ENCODE data around the gene MRPL10. TPM values are rescaled to one million over a fixed set of nuclear protein-coding genes. Genes with fewer than 3 reads are reported as not detected.

MRPL10 gene
- total and polyA plus RNA-seq, 2 of the 8 experiments (the other 6 are each of a cell fraction or from before 2014, with no cell fraction given) = 85.3 to 214 TPM

GRCh38 chr17:47879776-47880454, 48.6 kb upstream of the MRPL10 start:
- no peak for DNase-seq (ENCODE audit: low read depth in 1 of 2, low spot score in 2 of 2)
- POLR2A ChIA-PET (ENCODE audit: partially characterized antibody) = interaction anchor here (1.2 to 1.4 kb wide), 3 partner anchors 15 to 37 kb away, joined by 3 to 7 read pairs (median 5); partner anchors contain the start of gene SP6
- H3K27me3 ChIP-seq (replicated peaks in 1 of 4; ENCODE audit: control insufficient read depth in 3 of 4, extremely low read depth in 1 of 4, insufficient read depth in 3 of 4, low read length in 3 of 4) = no peaks in the 10 kb centered on the region; a peak in 1 of 7 replicates
- no peak overlapping the region for H4K5ac ChIP-seq (ENCODE audit: insufficient read length, low read depth, low read length)
- no peak for FAIRE-seq
- H3K4me2 ChIP-seq (ENCODE audit: insufficient read depth in 1 of 2, low read depth in 2 of 2, low read length in 2 of 2) = no peak overlapping the region
- CTCF ChIA-PET (ENCODE audit: partially characterized antibody) = interaction anchor here (0.6 to 18.8 kb wide), 5 partner anchors 10 to 200 kb away, joined by 3 to 1206 read pairs (median 4); partner anchors contain the start of genes SCRN2 and SP6
- H4K91ac ChIP-seq (replicated peaks; ENCODE audit: insufficient read length, low read length) = no peak overlapping the region
- no peak overlapping the region for H3K27ac ChIP-seq (ENCODE audit: low read depth, low read length)
- no peak overlapping the region for H2BK20ac ChIP-seq (ENCODE audit: low read length)
- H3K9ac ChIP-seq (replicated peaks in 1 of 4; ENCODE audit: extremely low read depth in 1 of 4, low read depth in 3 of 4, low read length in 3 of 4) = no peak overlapping the region
- no peaks in the 10 kb centered on the region for H3K9me3 ChIP-seq (ENCODE audit: insufficient read depth in 2 of 2, low read depth in 1 of 2, low read length in 1 of 2)
- H4K20me1 ChIP-seq (replicated peaks in 1 of 2; ENCODE audit: control insufficient read depth in 1 of 2, insufficient read depth in 2 of 2, low read length in 2 of 2) = no peaks in the 10 kb centered on the region
- no peak overlapping the region for H2AK5ac ChIP-seq (ENCODE audit: low read depth, low read length)
- H2BK5ac ChIP-seq (ENCODE audit: low read depth, low read length) = no peak overlapping the region
- H3K23me2 ChIP-seq (ENCODE audit: low read depth, low read length) = no peaks in the 10 kb centered on the region
- no peak overlapping the region for H3K4ac ChIP-seq (replicated peaks; ENCODE audit: insufficient read length, low read depth, low read length)
- H3K56ac ChIP-seq (replicated peaks; ENCODE audit: insufficient read length, low read depth, low read length) = no peak overlapping the region
- peaks cover 0 to 20% (median 12%) of the 10 kb centered on the region in 4 experiments; a peak in 5 of 7 replicates for H3K4me1 ChIP-seq (replicated peaks in 1 of 4; ENCODE audit: control insufficient read depth in 3 of 4, insufficient read depth in 4 of 4, low read length in 3 of 4)
- H2AFZ ChIP-seq (ENCODE audit: low read length) = no peak overlapping the region
- H2BK12ac ChIP-seq (ENCODE audit: low read depth, low read length) = no peak overlapping the region
- no peaks in the 10 kb centered on the region for H3K36me3 ChIP-seq (ENCODE audit: control insufficient read depth in 2 of 4, insufficient read depth in 4 of 4, low read length in 3 of 4)
- H4K8ac ChIP-seq (ENCODE audit: extremely low read depth, insufficient read depth, low read length) = no peak overlapping the region
- no peak overlapping the region for H2BK120ac ChIP-seq (replicated peaks; ENCODE audit: low read depth, low read length)
- H3K79me2 ChIP-seq (ENCODE audit: control insufficient read depth in 1 of 2, insufficient read depth in 2 of 2, low read length in 2 of 2) = no peaks in the 10 kb centered on the region
- 86% methylated on average over 8 of the region's 8 CpGs; no CpG with 5 or more reads in 1 of the 2 experiments for WGBS, 2 experiments (ENCODE audit: extremely low coverage in 1 of 2, insufficient coverage in 1 of 2, insufficient read length in 1 of 2, insufficient replicate concordance in 2 of 2, low coverage in 1 of 2, low lambda C conversion rate in 2 of 2, missing lambda C conversion rate in 1 of 2)
- H3K14ac ChIP-seq (ENCODE audit: insufficient read length) = no peak overlapping the region
- no peak overlapping the region for H3K23ac ChIP-seq (ENCODE audit: insufficient read length)
- no peak overlapping the region for H3K18ac ChIP-seq (ENCODE audit: extremely low read depth, low read length)
- no peak overlapping the region for H3K4me3 ChIP-seq (ENCODE audit: extremely low read depth in 1 of 4, insufficient read depth in 2 of 4, low read depth in 3 of 4, low read length in 4 of 4)
- no peak overlapping the region for H2BK15ac ChIP-seq (ENCODE audit: low read length)
- no peaks in the 10 kb centered on the region for H3K79me1 ChIP-seq (ENCODE audit: low read depth, low read length)
- TF ChIP-seq KDM1A (IDR thresholded peaks at IDR 0.05; ENCODE audit: borderline replicate concordance, low read length) = no peak
- no peak for TF ChIP-seq BACH1 (IDR thresholded peaks at IDR 0.05; ENCODE audit: low read length)
- TF ChIP-seq TAF1 (IDR thresholded peaks at IDR 0.05; ENCODE audit: low read depth, low read length) = no peak
- no peak for TF ChIP-seq NANOG (IDR thresholded peaks at IDR 0.05; ENCODE audit: insufficient read depth, low read depth, low read length, poor library complexity, severe bottlenecking)
- no peak for TF ChIP-seq CTBP2 (IDR thresholded peaks at IDR 0.05; ENCODE audit: borderline replicate concordance, insufficient read depth, insufficient read length, low read length)
- TF ChIP-seq ATF3 (IDR thresholded peaks at IDR 0.05; ENCODE audit: insufficient read depth, low read depth, low read length) = no peak
- no peak for TF ChIP-seq EP300 (IDR thresholded peaks at IDR 0.05; ENCODE audit: borderline replicate concordance in 1 of 2, low read depth in 2 of 2, low read length in 2 of 2)
- no peak for TF ChIP-seq JUN (IDR thresholded peaks at IDR 0.05; ENCODE audit: low read depth, low read length)
- no peak for TF ChIP-seq GABPA (IDR thresholded peaks at IDR 0.05; ENCODE audit: borderline replicate concordance, insufficient read depth, low read length)
- no peak for TF ChIP-seq POLR2AphosphoS5 (IDR thresholded peaks at IDR 0.05; ENCODE audit: low read depth, low read length)
- no peak for TF ChIP-seq TAF7 (optimal IDR thresholded peaks at IDR 0.05; ENCODE audit: borderline replicate concordance, low read depth, low read length)
- TF ChIP-seq EGR1 (IDR thresholded peaks at IDR 0.05; ENCODE audit: borderline replicate concordance, low read depth, low read length) = no peak

Data from H1 (cell line).